Glutamatergic neuron (in vitro differentiated cells): ENCODE measurements around the gene UBE2F. TPM values are rescaled to one million over a fixed set of nuclear protein-coding genes. Genes with fewer than 3 reads are reported as not detected.

Experiments
- DNase-seq: peaks from one replicate; pipeline ENCODE4 v3.0.0; 2022
- H3K27ac Mint-ChIP-seq: one replicate; pipeline ENCODE4 v1.8.0; 2020; ENCODE audit warnings: mild to moderate bottlenecking, mixed read lengths, inconsistent platforms; ENCODE audit not compliant: unreplicated experiment
- H3K27me3 Mint-ChIP-seq: one replicate; pipeline ENCODE4 v1.8.0; 2020; ENCODE audit warnings: mild to moderate bottlenecking, moderate library complexity, mixed read lengths, inconsistent platforms; ENCODE audit not compliant: unreplicated experiment
- H3K36me3 Mint-ChIP-seq: one replicate; pipeline ENCODE4 v1.8.0; 2020; ENCODE audit warnings: mild to moderate bottlenecking, mixed read lengths, inconsistent platforms; ENCODE audit not compliant: unreplicated experiment
- H3K4me1 Mint-ChIP-seq: one replicate; pipeline ENCODE4 v1.8.0; 2020; ENCODE audit warnings: mild to moderate bottlenecking, low read depth, mixed read lengths, inconsistent platforms; ENCODE audit not compliant: unreplicated experiment
- H3K4me3 Mint-ChIP-seq: one replicate; pipeline ENCODE4 v1.8.0; 2020; ENCODE audit warnings: mild to moderate bottlenecking, mixed read lengths, inconsistent platforms; ENCODE audit not compliant: unreplicated experiment
- H3K9me3 Mint-ChIP-seq: one replicate; pipeline ENCODE4 v1.8.0; 2020; ENCODE audit warnings: mild to moderate bottlenecking, moderate library complexity, mixed read lengths, inconsistent platforms; ENCODE audit not compliant: unreplicated experiment
- CTCF ChIP-seq: fragments of 200-600 bp; sonication (generic); IDR thresholded peaks from one replicate; pipeline ENCODE4 v1.5.0; 2021; ENCODE audit not compliant: partially characterized antibody, unreplicated experiment
- total RNA-seq: library from RNA; stranded (reverse); fragmentation: NEBNext Ultra II Directional; extraction: Animal tissue kit (Norgen Biotek cat#: 25700); gene quantifications from one replicate; pipeline ENCODE4 v1.2.1, GENCODE V29; 2021; ENCODE audit not compliant: unreplicated experiment

Gene UBE2F
- total RNA-seq, 1 donor from 2014 or later = 43.0 TPM

- no peak overlapping the region for H3K4me3 Mint-ChIP-seq
- H3K27ac Mint-ChIP-seq = no peak overlapping the region
- peaks cover 2% of the 10 kb centered on the region for H3K27me3 Mint-ChIP-seq
- peaks cover 1% of the 10 kb centered on the region for H3K9me3 Mint-ChIP-seq
- no peaks in the 10 kb centered on the region for H3K4me1 Mint-ChIP-seq
- TF ChIP-seq CTCF = no peak
- no peak for DNase-seq
- H3K36me3 Mint-ChIP-seq = peaks cover 14% of the 10 kb centered on the region
These were observed 113.1 kb downstream of the UBE2F start for GRCh38 chr2:238079874-238080327.

- Mint-ChIP-seq H3K9me3 (peaks cover 1% of the 10 kb centered on the region), H3K27me3 (peaks cover 2% of the 10 kb centered on the region), H3K4me1 (no peaks in the 10 kb centered on the region), H3K36me3 (peaks cover 17% of the 10 kb centered on the region), H3K4me3 (no peak overlapping the region), H3K27ac (no peak overlapping the region)
- TF ChIP-seq CTCF = no peak
- no peak for DNase-seq
These were observed 113.7 kb downstream of the UBE2F start for GRCh38 chr2:238080518-238080917.

GRCh38 chr2:238081150-238081549 is 114.3 kb downstream of the UBE2F start:
- Mint-ChIP-seq H3K27me3 (peaks cover 2% of the 10 kb centered on the region), H3K9me3 (peaks cover 1% of the 10 kb centered on the region), H3K36me3 (peaks cover 17% of the 10 kb centered on the region), H3K4me3 (no peak overlapping the region), H3K4me1 (no peaks in the 10 kb centered on the region), H3K27ac (no peak overlapping the region)
- DNase-seq = no peak
- no peak for TF ChIP-seq CTCF

DNA sequence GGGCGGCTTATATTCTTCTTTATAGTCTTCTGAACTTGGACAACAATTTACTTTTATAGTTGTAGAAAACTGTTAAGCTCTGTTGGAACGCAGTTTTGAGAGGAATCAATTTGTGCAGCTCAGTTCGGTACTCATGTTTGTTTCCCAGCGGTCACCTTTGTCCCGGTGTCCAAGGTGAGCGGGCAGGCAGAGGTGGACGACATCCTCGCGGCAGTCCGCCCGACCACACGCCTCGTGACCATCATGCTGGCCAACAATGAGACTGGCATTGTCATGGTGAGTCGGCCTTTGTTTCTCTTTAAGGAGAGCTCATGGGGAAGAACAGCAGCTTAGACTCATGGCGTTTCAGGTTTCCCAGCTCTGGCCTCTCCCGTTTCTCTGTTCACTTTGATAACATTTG is 114.7 kb downstream of the UBE2F start:
- Mint-ChIP-seq H3K27me3 (peaks cover 2% of the 10 kb centered on the region), H3K36me3 (peaks cover 17% of the 10 kb centered on the region)
- no peak for DNase-seq

GRCh38 chr2:238082151-238082550 is 115.3 kb downstream of the UBE2F start:
- Mint-ChIP-seq H3K36me3 (peaks cover 17% of the 10 kb centered on the region), H3K4me3 (no peak overlapping the region), H3K27me3 (peaks cover 2% of the 10 kb centered on the region), H3K4me1 (no peaks in the 10 kb centered on the region), H3K27ac (no peak overlapping the region), H3K9me3 (peaks cover 1% of the 10 kb centered on the region)
- no peak for DNase-seq
- TF ChIP-seq CTCF = no peak

More for the DNA sequence above, 114.7 kb downstream of the UBE2F start:
- no peak overlapping the region for H3K27ac Mint-ChIP-seq
- H3K9me3 Mint-ChIP-seq = peaks cover 1% of the 10 kb centered on the region
- no peak overlapping the region for H3K4me3 Mint-ChIP-seq
- H3K4me1 Mint-ChIP-seq = no peaks in the 10 kb centered on the region
- no peak for TF ChIP-seq CTCF
